A549 (cell line): ENCODE results near the gene CD180. TPM values are rescaled to one million over a fixed set of nuclear protein-coding genes. Genes with fewer than 3 reads are reported as not detected.

ENCODE experiments used
- ATAC-seq, 2 experiments: fragments of 200-7000 bp in 1 of 2; fragments of >200 bp in 1 of 2; cut with Nextera tagmentation in 1 of 2; cut with Tn5 transposase in 1 of 2; 3 replicates each; pipeline versions ENCODE4 v1.8.0 to v1.9.1; 2018 to 2020; ENCODE audit warnings: mild to moderate bottlenecking in 1 of 2, moderate library complexity in 1 of 2
- CTCF ChIA-PET: fragments of 300-600 bp; sonication (Branson Sonifier 250); formaldehyde crosslinking; extraction: SDS; loops from one replicate; lab custom pipeline; 2021; ENCODE audit warnings: antibody characterized with exemption, inconsistent platforms; lab: Yijun Ruan, JAX
- POLR2A ChIA-PET: fragments of 350-600 bp; formaldehyde crosslinking; extraction: SDS; loops from one replicate; lab custom pipeline; 2021; ENCODE audit warnings: antibody characterized with exemption, inconsistent platforms; lab: Yijun Ruan, JAX
- DNase-seq, 2 experiments: peaks; one replicate each; pipeline versions ENCODE4 v3.0.0 to v3.0.0-alpha.2; 2011 to 2016; ENCODE audit warnings: low read depth in 1 of 2, low spot score in 1 of 2
- FAIRE-seq: peaks from 2 replicates; lab custom pipeline; 2011; peaks lifted over from hg19 to GRCh38; lab: Jason Lieb, UNC
- H3K27ac ChIP-seq, 2 experiments: fragments of >200 bp; sonication (Bioruptor Twin); formaldehyde crosslinking; 3 replicates each; pipeline ENCODE4 v1.5.1; 2016 to 2017
- H3K4me1 ChIP-seq: fragments of >200 bp; sonication (Bioruptor Twin); formaldehyde crosslinking; 3 replicates; pipeline ENCODE4 v1.6.1; 2016
- H3K4me2 ChIP-seq: fragments of >200 bp; sonication (Bioruptor Twin); formaldehyde crosslinking; 3 replicates; pipeline ENCODE4 v1.6.1; 2016
- H3K4me3 ChIP-seq: fragments of >200 bp; sonication (Bioruptor Twin); formaldehyde crosslinking; 3 replicates; pipeline ENCODE4 v1.5.1; 2016
- H3K9me3 ChIP-seq: fragments of >200 bp; sonication (Bioruptor Twin); formaldehyde crosslinking; 3 replicates; pipeline ENCODE4 v1.6.1; 2016
- BCL3 ChIP-seq: fragments of >200 bp; sonication (Bioruptor Twin); formaldehyde crosslinking; IDR thresholded peaks from 3 replicates; pipeline ENCODE4 v1.6.1; 2016
- CBX2 ChIP-seq: fragments of 200-600 bp; sonication (generic); IDR thresholded peaks from 2 replicates; pipeline ENCODE4 v1.6.1; 2016; ENCODE audit warnings: low read depth, mild to moderate bottlenecking, borderline replicate concordance
- CEBPB ChIP-seq, 2 experiments: fragments of >200 bp in 1 of 2; sonication (Bioruptor Twin) in 1 of 2; formaldehyde crosslinking in 1 of 2; IDR thresholded peaks; 2 replicates each; pipeline ENCODE4 v1.6.1; 2012 to 2016
- CTCF ChIP-seq: fragments of >200 bp; sonication (Bioruptor Twin); formaldehyde crosslinking; IDR thresholded peaks from 3 replicates; pipeline ENCODE4 v1.5.1; 2016
- E2F6 ChIP-seq: IDR thresholded peaks from 2 replicates; pipeline ENCODE4 v1.6.1; 2012; ENCODE audit warnings: low read depth, borderline replicate concordance
- EHF ChIP-seq: fragments of 250-450 bp; sonication (Bioruptor Pico); IDR thresholded peaks from 2 replicates; pipeline ENCODE4 v1.5.0; 2020; ENCODE audit warnings: mild to moderate bottlenecking
- EHMT2 ChIP-seq: fragments of 200-600 bp; sonication (generic); IDR thresholded peaks from 2 replicates; pipeline ENCODE4 v1.6.1; 2016; ENCODE audit warnings: antibody characterized with exemption, low read depth, mild to moderate bottlenecking, moderate library complexity
- EP300 ChIP-seq, 2 experiments: fragments of >200 bp; sonication (Bioruptor Twin); formaldehyde crosslinking; IDR thresholded peaks; 2 replicates in 1 of 2; 3 replicates in 1 of 2; pipeline ENCODE4 v1.6.1; 2016 to 2017
- FOXS1 ChIP-seq: fragments of 250-450 bp; sonication (Bioruptor Pico); IDR thresholded peaks from 2 replicates; pipeline ENCODE4 v1.5.0; 2020; ENCODE audit warnings: mild to moderate bottlenecking, moderate library complexity
- GATA3 ChIP-seq: IDR thresholded peaks from 2 replicates; pipeline ENCODE4 v1.6.1; 2012; ENCODE audit warnings: borderline replicate concordance
- KDM1A ChIP-seq: fragments of 200-600 bp; sonication (generic); IDR thresholded peaks from 2 replicates; pipeline ENCODE4 v1.6.1; 2016; ENCODE audit warnings: low read depth, mild to moderate bottlenecking
- KDM5A ChIP-seq: fragments of 200-600 bp; sonication (generic); IDR thresholded peaks from 2 replicates; pipeline ENCODE4 v1.6.1; 2016; ENCODE audit warnings: antibody characterized with exemption, mild to moderate bottlenecking
- MAFK ChIP-seq: fragments of 450-650 bp; IDR thresholded peaks from 2 replicates; pipeline ENCODE4 v1.6.1; 2014; ENCODE audit not compliant: partially characterized antibody
- MYC ChIP-seq: IDR thresholded peaks from 2 replicates; pipeline ENCODE4 v1.6.1; 2012; ENCODE audit warnings: mild to moderate bottlenecking, inconsistent platforms, low read length, improper control_type of control experiment, borderline replicate concordance
- NFE2L2 ChIP-seq: fragments of 150-350 bp; conservative IDR thresholded peaks from 2 replicates; pipeline ENCODE4 v1.6.1; 2014; ENCODE audit warnings: low read length
- POLR2A ChIP-seq: IDR thresholded peaks from 2 replicates; pipeline ENCODE4 v1.6.1; 2012; ENCODE audit warnings: mild to moderate bottlenecking, low read length
- POLR2AphosphoS2 ChIP-seq: conservative IDR thresholded peaks from 2 replicates; pipeline ENCODE4 v1.6.1; 2012; ENCODE audit warnings: low read length, improper control_type of control experiment, inconsistent platforms
- RARB ChIP-seq: fragments of 250-450 bp; sonication (Bioruptor Pico); IDR thresholded peaks from 2 replicates; pipeline ENCODE4 v1.8.0; 2021; ENCODE audit warnings: mild to moderate bottlenecking, moderate library complexity
- RCOR1 ChIP-seq: fragments of 150-350 bp; IDR thresholded peaks from 2 replicates; pipeline ENCODE4 v1.6.1; 2014; ENCODE audit warnings: antibody characterized with exemption, low read length, low read depth
- RNF2 ChIP-seq: fragments of 200-600 bp; sonication (generic); IDR thresholded peaks from 2 replicates; pipeline ENCODE4 v1.6.1; 2016; ENCODE audit warnings: low read depth, mild to moderate bottlenecking, antibody characterized with exemption, moderate library complexity, borderline replicate concordance
- SREBF2 ChIP-seq: fragments of 450-650 bp; IDR thresholded peaks from 2 replicates; pipeline ENCODE4 v1.6.1; 2014; ENCODE audit warnings: mild to moderate bottlenecking, moderate library complexity
- TFCP2L1 ChIP-seq: fragments of 250-450 bp; sonication (Bioruptor Pico); IDR thresholded peaks from 2 replicates; pipeline ENCODE4 v1.5.0; 2021; ENCODE audit warnings: mild to moderate bottlenecking
- ZC3H11A ChIP-seq: fragments of 450-650 bp; IDR thresholded peaks from 2 replicates; pipeline ENCODE4 v1.6.1; 2014; ENCODE audit warnings: antibody characterized with exemption, mild to moderate bottlenecking
- ZNF302 ChIP-seq: fragments of 250-450 bp; sonication (Bioruptor Pico); IDR thresholded peaks from 2 replicates; pipeline ENCODE4 v1.9.0; 2021; ENCODE audit warnings: inconsistent platforms, mild to moderate bottlenecking, moderate library complexity
- WGBS: methylation state at CpG from one replicate; pipeline ENCODE4 v1.1.6; 2017; ENCODE audit errors: missing lambda C conversion rate; 5-methylcytosine and 5-hydroxymethylcytosine counted together
- polyA plus RNA-seq, 4 experiments: library from polyadenylated mRNA; depleted of rRNA in 3 of 4; stranded (reverse); fragments of >200 nt; fragmentation: RNase III in 1 of 4; extraction: RNeasy Plus Mini Kit Qiagen cat#74134 plus additional on column Dnase treatment in 1 of 4; gene quantifications; 2 replicates in 3 of 4; 3 replicates in 1 of 4; pipeline ENCODE4 v1.2.3, GENCODE V29; 2011 to 2017
- TF ChIP-seq, protein P1 (sequence below): fragments of 450-650 bp; IDR thresholded peaks from 2 replicates; pipeline ENCODE4 v1.6.1; 2014; ENCODE audit warnings: antibody characterized with exemption
- TF ChIP-seq, protein P2 (sequence below): IDR thresholded peaks from 2 replicates; pipeline ENCODE4 v1.6.1; 2012

CD180 gene
- polyA plus RNA-seq, 2 of the 4 experiments (the other 2 are of a cell fraction) = not detected

DNA sequence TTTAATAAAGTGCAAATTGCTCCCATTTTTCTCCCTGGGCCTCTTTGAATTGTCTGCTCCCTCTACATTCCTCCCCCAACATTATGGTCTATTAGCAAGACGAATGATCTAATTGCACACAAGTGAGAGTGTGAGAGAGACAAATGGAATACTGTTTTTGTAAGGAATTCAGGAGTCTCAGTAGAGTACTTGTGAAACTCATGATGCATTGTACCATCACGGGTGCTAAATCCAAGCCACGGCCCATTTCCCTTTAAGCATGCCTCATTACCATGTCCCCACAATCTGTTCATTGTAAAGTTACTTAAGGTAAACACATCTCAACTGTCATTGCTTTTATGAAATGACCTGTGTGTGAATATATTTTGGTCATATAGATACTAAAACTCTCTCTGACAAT, 62.8 kb downstream of the CD180 start:
- H3K27ac ChIP-seq = no peak overlapping the region
- no peaks in the 10 kb centered on the region for H3K9me3 ChIP-seq
- TF ChIP-seq RARB (no peak), SREBF2 (no peak), TFCP2L1 (CRISPR knock-in tag) (no peak), FOXS1 (no peak), POLR2AphosphoS2 (no peak), EHMT2 (no peak), RCOR1 (no peak), NFE2L2 (no peak), RNF2 (no peak), EHF (CRISPR knock-in tag) (no peak), ZC3H11A (no peak), CEBPB (IDR thresholded peaks at IDR 0.05) (no peak), EP300 (IDR thresholded peaks at IDR 0.05) (no peak)
- TF ChIP-seq, all 56 proteins: peak for 0
- H3K4me3 ChIP-seq = no peak overlapping the region
- ChIA-PET CTCF (interaction anchor here (0.6 to 1.0 kb wide), 2 partner anchors 9 to 30 kb away, joined by 3 read pairs; no protein-coding TSS in a partner anchor), POLR2A (no interaction called here)
- ATAC-seq = no peak
- H3K4me2 ChIP-seq = no peak overlapping the region
- no peaks in the 10 kb centered on the region for H3K4me1 ChIP-seq
- 87% methylated on average over 3 of the region's 3 CpGs for WGBS
- no peak for FAIRE-seq
- DNase-seq = no peak

- ChIA-PET CTCF (interaction anchor here (0.6 to 1.4 kb wide), 3 partner anchors 10 to 30 kb away, joined by 3 read pairs; no protein-coding TSS in a partner anchor), POLR2A (no interaction called here)
- H3K9me3 ChIP-seq = no peaks in the 10 kb centered on the region
- H3K4me3 ChIP-seq = no peak overlapping the region
- no peak for DNase-seq
- no peak overlapping the region for H3K27ac ChIP-seq
- no peak for TF ChIP-seq GATA3
- TF ChIP-seq BCL3 = no peak
- TF ChIP-seq KDM1A = no peak
- TF ChIP-seq E2F6 = no peak
- no peak for TF ChIP-seq SREBF2
- TF ChIP-seq RCOR1 = no peak
- TF ChIP-seq EHMT2 = no peak
- TF ChIP-seq, protein P1, sequence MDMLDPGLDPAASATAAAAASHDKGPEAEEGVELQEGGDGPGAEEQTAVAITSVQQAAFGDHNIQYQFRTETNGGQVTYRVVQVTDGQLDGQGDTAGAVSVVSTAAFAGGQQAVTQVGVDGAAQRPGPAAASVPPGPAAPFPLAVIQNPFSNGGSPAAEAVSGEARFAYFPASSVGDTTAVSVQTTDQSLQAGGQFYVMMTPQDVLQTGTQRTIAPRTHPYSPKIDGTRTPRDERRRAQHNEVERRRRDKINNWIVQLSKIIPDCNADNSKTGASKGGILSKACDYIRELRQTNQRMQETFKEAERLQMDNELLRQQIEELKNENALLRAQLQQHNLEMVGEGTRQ = no peak
- TF ChIP-seq, protein P2, sequence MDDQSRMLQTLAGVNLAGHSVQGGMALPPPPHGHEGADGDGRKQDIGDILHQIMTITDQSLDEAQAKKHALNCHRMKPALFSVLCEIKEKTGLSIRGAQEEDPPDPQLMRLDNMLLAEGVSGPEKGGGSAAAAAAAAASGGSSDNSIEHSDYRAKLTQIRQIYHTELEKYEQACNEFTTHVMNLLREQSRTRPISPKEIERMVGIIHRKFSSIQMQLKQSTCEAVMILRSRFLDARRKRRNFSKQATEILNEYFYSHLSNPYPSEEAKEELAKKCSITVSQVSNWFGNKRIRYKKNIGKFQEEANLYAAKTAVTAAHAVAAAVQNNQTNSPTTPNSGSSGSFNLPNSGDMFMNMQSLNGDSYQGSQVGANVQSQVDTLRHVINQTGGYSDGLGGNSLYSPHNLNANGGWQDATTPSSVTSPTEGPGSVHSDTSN = no peak
- TF ChIP-seq CEBPB (IDR thresholded peaks at IDR 0.05) = no peak
- no peak for TF ChIP-seq POLR2A
- no peak for TF ChIP-seq POLR2AphosphoS2
- TF ChIP-seq ZNF302 = no peak
- no peak for TF ChIP-seq KDM5A
- TF ChIP-seq MYC = no peak
- no peak for TF ChIP-seq MAFK
- TF ChIP-seq CBX2 = no peak
- TF ChIP-seq RNF2 = no peak
- TF ChIP-seq CTCF = no peak
- no peak overlapping the region for H3K4me2 ChIP-seq
- no peak for FAIRE-seq
- no peaks in the 10 kb centered on the region for H3K4me1 ChIP-seq
- no peak for ATAC-seq
- 46% methylated on average over 2 of the region's 2 CpGs for WGBS
Observed at GRCh38 chr5:67133217-67133616, 63.4 kb downstream of the CD180 start.
